Ishikawa (cell line): ENCODE measurements around the gene CTSL.

Experiments
- CEBPB ChIP-seq: IDR thresholded peaks from 2 replicates; pipeline ENCODE4 v1.6.1; 2012
- CREB1 ChIP-seq: IDR thresholded peaks from 2 replicates; pipeline ENCODE4 v1.6.1; 2012; ENCODE audit warnings: low read depth
- EP300 ChIP-seq: IDR thresholded peaks from 2 replicates; pipeline ENCODE4 v1.6.1; 2012; ENCODE audit warnings: borderline replicate concordance
- FOXM1 ChIP-seq: IDR thresholded peaks from 2 replicates; pipeline ENCODE4 v1.6.1; 2012; ENCODE audit warnings: low read depth, borderline replicate concordance
- MAX ChIP-seq: IDR thresholded peaks from 2 replicates; pipeline ENCODE4 v1.6.1; 2012
- RAD21 ChIP-seq: IDR thresholded peaks from 2 replicates; pipeline ENCODE4 v1.6.1; 2012; ENCODE audit warnings: low read depth
- REST ChIP-seq: IDR thresholded peaks from 2 replicates; pipeline ENCODE4 v1.6.1; 2012; ENCODE audit warnings: low read depth, mild to moderate bottlenecking
- TAF1 ChIP-seq: IDR thresholded peaks from 2 replicates; pipeline ENCODE4 v1.6.1; 2012; ENCODE audit warnings: low read depth, mild to moderate bottlenecking
- TCF12 ChIP-seq: IDR thresholded peaks from 2 replicates; pipeline ENCODE4 v1.6.1; 2012; ENCODE audit warnings: low read depth
- USF1 ChIP-seq: IDR thresholded peaks from 2 replicates; pipeline ENCODE4 v1.6.1; 2012

- no peak for TF ChIP-seq FOXM1
- TF ChIP-seq TAF1 = no peak
- no peak for TF ChIP-seq CREB1
- no peak for TF ChIP-seq CEBPB
- TF ChIP-seq RAD21 = no peak
- TF ChIP-seq MAX = no peak
- no peak for TF ChIP-seq EP300
- no peak for TF ChIP-seq REST
- no peak for TF ChIP-seq TCF12
- no peak for TF ChIP-seq USF1
Measured at GRCh38 chr9:87749335-87750035, 23.6 kb downstream of the CTSL start.
